Gastrocnemius medialis (tissue), 4 donors: ENCODE measurements around the gene HACD3. TPM values are rescaled to one million over a fixed set of nuclear protein-coding genes. Genes with fewer than 3 reads are reported as not detected.

Experiments
- ATAC-seq, 2 donors: fragments of 150-250 bp; one replicate each; pipeline ENCODE4 v1.9.1; 2016
- DNase-seq, 2 donors: peaks; one replicate each; pipeline ENCODE4 v3.0.0-alpha.2; 2019
- H3K27ac ChIP-seq, 4 donors: fragments of 200-600 bp; sonication (generic); 1 replicate in 1 of 4; 2 replicates in 3 of 4; pipeline ENCODE4 v1.5.1; 2016 to 2018; ENCODE audit warnings: mild to moderate bottlenecking in 2 of 4, moderate library complexity in 1 of 4
- H3K27me3 ChIP-seq, 3 donors: fragments of 200-600 bp; sonication (generic) in 2 of 3; 1 replicate in 1 of 3; 2 replicates in 2 of 3; pipeline versions ENCODE4 v1.5.1 to v1.6.0; 2016 to 2019; ENCODE audit warnings: mild to moderate bottlenecking in 1 of 3, moderate library complexity in 1 of 3
- H3K36me3 ChIP-seq, 2 donors: fragments of 200-600 bp; sonication (generic) in 1 of 2; one replicate each; pipeline ENCODE4 v1.5.1; 2017 to 2018
- H3K4me1 ChIP-seq, 2 donors: fragments of 200-600 bp; sonication (generic) in 1 of 2; one replicate each; pipeline ENCODE4 v1.5.1; 2016 to 2017; ENCODE audit warnings: mild to moderate bottlenecking in 2 of 2
- H3K4me3 ChIP-seq, 4 donors: fragments of 200-600 bp; sonication (generic) in 3 of 4; 1 replicate in 1 of 4; 2 replicates in 3 of 4; pipeline ENCODE4 v1.5.1; 2016 to 2019; ENCODE audit warnings: mild to moderate bottlenecking in 2 of 4
- H3K9me3 ChIP-seq, 3 donors: fragments of 200-600 bp; sonication (generic) in 2 of 3; 1 replicate in 1 of 3; 2 replicates in 2 of 3; pipeline ENCODE4 v1.5.1; 2016 to 2019
- POLR2A ChIP-seq, 2 donors: fragments of 450-650 bp; IDR thresholded peaks; one replicate each; pipeline ENCODE4 v1.6.1; 2017; ENCODE audit warnings: antibody characterized with exemption in 2 of 2, mild to moderate bottlenecking in 2 of 2, moderate library complexity in 2 of 2
- in situ Hi-C, 4 donors: fragments of 200-750 bp; cut with MboI; loops; one replicate each; pipeline versions ENCODE4 v1.15.0 to v1.8.0; 2017; ENCODE audit warnings: low sequenced_read_pairs in 4 of 4
- intact Hi-C: fragments of 100-400 bp; cut with DNase I; formaldehyde crosslinking; loops from one replicate; pipeline ENCODE4 v1.15.1; 2023; ENCODE audit warnings: low total_unique reads
- total RNA-seq, 4 donors: library from RNA; depleted of rRNA; stranded (reverse); fragments of >200 nt; gene quantifications; one replicate each; pipeline versions ENCODE4 v1.1.0 to v1.2.3, GENCODE V29; 2016
- TF ChIP-seq, protein P1 (sequence below), 5 experiments: fragments of 450-650 bp in 3 of 5; fragments of 200-600 bp in 2 of 5; sonication (generic) in 2 of 5; IDR thresholded peaks in 4 of 5; conservative IDR thresholded peaks in 1 of 5; 1 replicate in 4 of 5; 2 replicates in 1 of 5; pipeline ENCODE4 v1.5.1; 2016 to 2019; ENCODE audit warnings: antibody characterized with exemption in 5 of 5, mild to moderate bottlenecking in 3 of 5, moderate library complexity in 3 of 5

Gene HACD3
- total RNA-seq, 4 donors from 2014 or later: 4.5 to 9.5 (median 6.5) TPM

DNA sequence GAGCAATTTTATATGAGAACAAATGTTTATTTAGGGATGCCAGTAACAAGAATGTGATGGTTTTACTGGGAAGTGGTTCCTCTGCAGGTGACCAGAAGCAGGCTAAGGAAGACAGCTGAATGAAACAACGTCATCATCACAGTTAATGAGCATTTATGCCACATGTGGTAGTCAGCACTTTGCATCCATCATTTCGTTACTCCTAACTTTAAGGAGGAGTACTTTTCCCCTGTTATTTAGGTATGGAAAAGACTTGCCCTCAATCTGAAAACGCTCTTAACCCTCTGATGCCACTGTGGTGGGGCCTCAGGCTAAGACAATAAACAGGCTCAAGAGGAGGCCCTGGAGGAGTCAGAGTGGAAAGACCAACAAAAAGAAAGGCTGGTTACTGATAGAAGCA lies 49.5 kb downstream of the HACD3 start:
- Histone ChIP-seq H3K36me3 (peaks cover 0 to 67% of the 10 kb centered on the region in 2 donors), H3K27me3 (no peaks in the 10 kb centered on the region), H3K9me3 (no peaks in the 10 kb centered on the region), H3K4me1 (no peaks in the 10 kb centered on the region), H3K4me3 (no peak overlapping the region), H3K27ac (no peak overlapping the region)
- DNase-seq (no peak), ATAC-seq (no peak)
- intact Hi-C loops: no loop called here
- in situ Hi-C loops: no loop called here
- no peak for TF ChIP-seq POLR2A (IDR thresholded peaks at IDR 0.05)
- TF ChIP-seq, protein P1, sequence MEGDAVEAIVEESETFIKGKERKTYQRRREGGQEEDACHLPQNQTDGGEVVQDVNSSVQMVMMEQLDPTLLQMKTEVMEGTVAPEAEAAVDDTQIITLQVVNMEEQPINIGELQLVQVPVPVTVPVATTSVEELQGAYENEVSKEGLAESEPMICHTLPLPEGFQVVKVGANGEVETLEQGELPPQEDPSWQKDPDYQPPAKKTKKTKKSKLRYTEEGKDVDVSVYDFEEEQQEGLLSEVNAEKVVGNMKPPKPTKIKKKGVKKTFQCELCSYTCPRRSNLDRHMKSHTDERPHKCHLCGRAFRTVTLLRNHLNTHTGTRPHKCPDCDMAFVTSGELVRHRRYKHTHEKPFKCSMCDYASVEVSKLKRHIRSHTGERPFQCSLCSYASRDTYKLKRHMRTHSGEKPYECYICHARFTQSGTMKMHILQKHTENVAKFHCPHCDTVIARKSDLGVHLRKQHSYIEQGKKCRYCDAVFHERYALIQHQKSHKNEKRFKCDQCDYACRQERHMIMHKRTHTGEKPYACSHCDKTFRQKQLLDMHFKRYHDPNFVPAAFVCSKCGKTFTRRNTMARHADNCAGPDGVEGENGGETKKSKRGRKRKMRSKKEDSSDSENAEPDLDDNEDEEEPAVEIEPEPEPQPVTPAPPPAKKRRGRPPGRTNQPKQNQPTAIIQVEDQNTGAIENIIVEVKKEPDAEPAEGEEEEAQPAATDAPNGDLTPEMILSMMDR (IDR thresholded peaks at IDR 0.05 in 4 of 5, conservative IDR thresholded peaks at IDR 0.05 in 1 of 5): no peak

DNA sequence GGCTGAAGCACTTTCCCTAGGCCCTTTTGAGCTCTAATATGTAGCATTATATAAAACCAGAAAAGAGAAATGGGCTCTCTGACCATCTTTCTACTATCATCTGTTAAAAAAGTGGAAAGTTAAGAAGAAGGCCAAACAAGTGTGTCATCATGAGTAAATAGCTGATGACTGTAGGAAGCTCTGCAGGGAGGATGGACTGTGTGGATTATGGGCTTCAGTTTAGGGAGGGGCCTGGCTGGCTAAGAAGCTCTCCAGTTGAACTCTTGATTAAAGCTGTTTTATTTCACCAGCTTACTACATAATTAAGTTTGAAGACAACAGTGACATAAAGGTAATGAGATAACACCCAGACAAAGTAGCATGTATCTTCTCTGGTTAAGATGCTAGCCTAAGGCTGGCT lies 50.0 kb downstream of the HACD3 start:
- ATAC-seq: no peak
- in situ Hi-C loops: no loop called here

GRCh38 chr15:65583701-65584100 lies 53.4 kb downstream of the HACD3 start:
- H3K4me1 ChIP-seq: no peaks in the 10 kb centered on the region
- H3K36me3 ChIP-seq: peaks cover 0 to 75% of the 10 kb centered on the region in 2 donors
- H3K4me3 ChIP-seq: no peak overlapping the region
- TF ChIP-seq, protein P1 (IDR thresholded peaks at IDR 0.05 in 4 of 5, conservative IDR thresholded peaks at IDR 0.05 in 1 of 5): no peak
- TF ChIP-seq POLR2A (IDR thresholded peaks at IDR 0.05): no peak
- in situ Hi-C loops: no loop called here
- peak overlapping the region in 3 of 4 donors; percentile 2 to 13 (median 3) for H3K27ac ChIP-seq
- intact Hi-C loops: no loop called here
- ATAC-seq (no peak), DNase-seq (no peak)
- H3K27me3 ChIP-seq: no peaks in the 10 kb centered on the region
- H3K9me3 ChIP-seq: no peaks in the 10 kb centered on the region

More for the DNA sequence above, 50.0 kb downstream of the HACD3 start:
- peaks cover 0 to 70% of the 10 kb centered on the region in 2 donors for H3K36me3 ChIP-seq
- no peak overlapping the region for H3K27ac ChIP-seq
- no peak for DNase-seq
- TF ChIP-seq, protein P1 (IDR thresholded peaks at IDR 0.05 in 4 of 5, conservative IDR thresholded peaks at IDR 0.05 in 1 of 5): no peak
- no peak for TF ChIP-seq POLR2A (IDR thresholded peaks at IDR 0.05)
- H3K9me3 ChIP-seq: no peaks in the 10 kb centered on the region
- intact Hi-C loops: no loop called here
- no peaks in the 10 kb centered on the region for H3K27me3 ChIP-seq
- H3K4me1 ChIP-seq: no peaks in the 10 kb centered on the region
- H3K4me3 ChIP-seq: no peak overlapping the region

DNA sequence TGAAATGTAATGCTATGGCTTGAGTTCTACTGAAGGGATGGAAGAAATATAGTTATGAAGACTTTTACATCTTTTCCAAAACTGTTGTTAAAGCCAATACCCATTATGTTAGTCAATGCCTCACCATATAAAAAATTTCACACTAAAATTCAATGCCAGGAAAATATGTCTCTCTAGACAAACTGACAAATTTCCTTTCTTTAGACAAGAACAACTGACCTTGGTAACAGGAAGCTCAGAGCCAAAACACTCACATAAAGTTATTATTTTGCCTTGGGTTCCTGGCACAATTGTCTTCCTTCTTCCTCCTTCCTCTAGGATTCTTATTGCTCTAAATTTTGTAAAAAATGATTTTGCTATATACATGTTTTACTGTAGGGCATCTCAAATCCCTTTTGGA lies 54.0 kb downstream of the HACD3 start:
- in situ Hi-C loops (no loop called here), intact Hi-C loops (no loop called here)
- ATAC-seq: no peak
- Histone ChIP-seq H3K4me1 (no peaks in the 10 kb centered on the region), H3K27me3 (no peaks in the 10 kb centered on the region), H3K9me3 (no peaks in the 10 kb centered on the region), H3K36me3 (peaks cover 0 to 75% of the 10 kb centered on the region in 2 donors), H3K4me3 (no peak overlapping the region), H3K27ac (peak overlapping the region in 2 of 4 donors; percentile 2 to 40)
- no peak for TF ChIP-seq POLR2A (IDR thresholded peaks at IDR 0.05)
- TF ChIP-seq, protein P1 (IDR thresholded peaks at IDR 0.05 in 4 of 5, conservative IDR thresholded peaks at IDR 0.05 in 1 of 5): no peak
- no peak for DNase-seq

- intact Hi-C loops: no loop called here
- H3K9me3 ChIP-seq: no peaks in the 10 kb centered on the region
- TF ChIP-seq, protein P1 (IDR thresholded peaks at IDR 0.05 in 4 of 5, conservative IDR thresholded peaks at IDR 0.05 in 1 of 5): no peak
- TF ChIP-seq POLR2A (IDR thresholded peaks at IDR 0.05): no peak
- DNase-seq: no peak
- no peak for ATAC-seq
- peaks cover 0 to 71% of the 10 kb centered on the region in 2 donors for H3K36me3 ChIP-seq
- no peak overlapping the region for H3K4me3 ChIP-seq
- no peaks in the 10 kb centered on the region for H3K4me1 ChIP-seq
- in situ Hi-C loops: no loop called here
- no peaks in the 10 kb centered on the region for H3K27me3 ChIP-seq
- H3K27ac ChIP-seq: no peak overlapping the region
Measured at GRCh38 chr15:65587094-65587493, 56.8 kb downstream of the HACD3 start.
